Hematopoietic multipotent progenitor cell treated with erythropoietin and hydrocortisone succinate and interleukin-3 and kit ligand, for 8 days (in vitro differentiated cells): ENCODE measurements around the gene GNS.
A peak's percentile ranks its signal among the peaks of the same experiment; 100 is the strongest.

Experiments
- DNase-seq: peaks from one replicate; pipeline ENCODE4 v3.0.0-alpha.2; 2015

GNS gene

DNA sequence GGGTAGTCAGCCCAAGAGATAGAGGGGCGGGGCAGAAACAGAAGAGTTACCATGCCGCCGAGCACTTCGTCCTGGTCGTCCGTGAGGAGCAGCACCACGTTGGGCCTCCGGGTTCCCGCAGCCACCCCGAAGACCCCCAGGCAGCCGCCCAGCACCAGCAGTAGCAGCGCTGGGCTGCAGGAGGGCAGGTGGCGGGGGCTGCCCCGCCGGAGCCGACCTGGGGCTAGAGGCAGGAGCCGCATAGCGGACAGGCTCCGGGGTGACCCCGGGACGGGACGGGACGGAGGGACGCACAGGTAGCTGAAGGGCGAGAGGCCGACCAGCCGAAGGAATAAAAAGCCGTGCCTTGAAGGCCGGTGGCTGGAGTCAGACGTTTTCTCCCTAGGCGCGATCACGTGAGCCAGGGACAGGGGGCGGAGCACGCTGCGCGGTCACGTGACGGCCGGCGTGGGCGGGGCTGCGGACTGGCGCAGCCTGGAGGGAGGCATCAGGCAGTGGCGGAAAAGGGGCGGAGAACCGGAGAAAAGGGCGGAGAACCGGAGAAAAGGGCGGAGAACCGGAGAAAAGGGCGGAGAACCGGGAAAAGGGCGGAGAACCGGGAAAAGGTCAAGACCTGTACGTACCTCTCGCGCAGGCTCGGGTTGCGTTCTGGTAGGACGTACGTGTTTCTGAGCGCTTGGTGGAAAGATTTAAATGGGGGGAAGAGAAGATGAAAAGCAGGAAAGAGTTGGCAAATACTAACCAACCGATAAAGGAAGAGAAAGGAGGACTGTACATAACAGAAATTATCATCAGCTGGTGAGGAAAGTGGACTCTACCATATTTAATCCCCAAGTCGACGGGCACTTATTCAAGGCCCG, at the start of gene GNS:
TSS of gene GNS (minus strand) at position 372 of the 860 bp plus-strand sequence. CDS start at position 242, 130 bp downstream.
- peak; percentile 91 for DNase-seq

GRCh38 chr12:64808110-64808509, 48.9 kb upstream of the GNS start:
- no peak for DNase-seq

GRCh38 chr12:64806593-64807460, 47.6 kb upstream of the GNS start:
- DNase-seq: no peak

DNA sequence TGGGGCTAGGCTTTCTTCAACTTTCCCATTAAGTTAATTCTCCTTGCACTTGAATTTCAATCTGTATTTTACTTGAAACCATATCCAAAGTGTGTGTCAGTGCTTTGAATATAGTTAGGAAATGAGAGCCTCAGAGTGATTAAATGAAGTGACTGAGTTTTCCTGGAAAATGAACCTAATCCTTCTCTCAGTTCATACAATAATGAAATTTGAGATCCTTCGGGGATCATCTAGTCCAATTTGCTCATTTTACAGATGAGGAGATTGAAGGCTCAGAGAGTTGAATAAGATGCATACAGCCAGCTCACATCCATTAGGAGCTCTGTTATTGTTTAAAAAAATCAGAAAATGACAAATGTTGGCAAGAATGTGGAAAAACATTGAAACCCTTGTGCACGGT, 47.0 kb upstream of the GNS start:
- no peak for DNase-seq

DNA sequence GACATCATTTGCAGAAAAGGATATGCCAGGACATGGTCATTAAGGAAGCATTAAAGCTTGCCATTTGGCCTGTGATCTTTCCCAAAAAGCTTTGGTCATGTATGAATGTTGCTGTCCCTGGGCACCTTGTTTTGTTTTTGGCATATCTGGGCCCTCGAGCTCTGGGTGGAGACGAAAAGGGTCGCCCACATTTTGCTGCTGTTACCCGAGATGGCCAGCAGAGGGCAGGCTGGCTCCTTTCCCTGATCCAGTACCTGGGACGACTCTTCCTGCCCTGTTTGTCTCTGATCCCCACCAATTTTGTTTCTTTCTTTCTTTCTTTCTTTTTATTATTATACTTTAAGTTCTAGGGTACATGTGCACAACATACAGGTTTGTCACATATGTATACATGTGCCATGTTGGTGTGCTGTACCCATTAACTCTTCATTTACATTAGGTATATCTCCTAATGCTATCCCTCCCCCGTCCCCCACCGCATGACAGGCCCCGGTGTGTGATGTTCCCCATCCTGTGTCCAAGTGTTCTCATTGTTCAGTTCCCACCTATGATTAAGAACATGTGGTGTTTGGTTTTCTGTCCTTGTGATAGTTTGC, 43.1 kb upstream of the GNS start:
- peak; percentile 57 for DNase-seq

- DNase-seq: no peak
Measured at GRCh38 chr12:64801381-64801780, 42.2 kb upstream of the GNS start.

GRCh38 chr12:64800640-64801039, 41.4 kb upstream of the GNS start:
- no peak for DNase-seq

GRCh38 chr12:64798165-64798564, 39.0 kb upstream of the GNS start:
- DNase-seq: no peak

DNA sequence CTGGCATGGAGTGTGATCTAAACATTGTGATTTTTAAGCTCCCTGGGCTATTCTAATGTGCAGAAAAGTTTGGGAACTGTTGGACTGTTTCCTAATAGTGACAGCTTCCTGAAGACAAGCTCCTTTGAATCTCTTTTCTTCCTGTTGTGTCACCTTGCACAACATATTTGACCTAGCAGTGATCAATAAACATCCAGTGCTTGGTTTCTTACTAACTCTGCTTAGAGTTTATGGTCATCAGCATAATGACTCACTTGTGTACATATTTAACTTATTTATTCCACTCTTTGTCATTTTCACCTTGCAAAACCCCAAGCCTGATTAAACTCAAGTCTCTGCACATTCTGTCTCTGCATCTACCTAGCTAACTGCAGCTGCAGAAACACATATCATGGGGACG, 38.0 kb upstream of the GNS start:
- DNase-seq: no peak

GRCh38 chr12:64796205-64796845, 37.1 kb upstream of the GNS start:
- DNase-seq: peak; percentile 91

DNA sequence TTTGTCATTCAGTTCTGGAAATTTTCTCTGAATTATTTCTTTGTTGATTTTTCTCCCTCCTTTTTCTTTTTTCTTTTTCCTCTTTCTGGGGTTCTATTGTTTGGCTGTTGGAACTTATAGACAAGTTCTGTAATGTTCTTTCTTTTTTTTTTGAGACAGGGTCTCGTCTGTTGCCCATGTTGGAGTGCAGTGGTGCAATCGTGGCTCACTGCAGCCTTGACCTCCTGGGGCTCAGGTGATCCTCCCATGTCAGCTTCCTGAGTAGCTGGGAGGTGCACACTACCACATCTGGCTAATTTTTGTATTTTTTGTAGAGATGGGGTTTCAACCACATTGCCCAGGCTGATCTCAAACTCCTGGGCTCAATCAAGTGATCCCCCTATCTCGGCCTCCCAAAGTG, 35.1 kb upstream of the GNS start:
- no peak for DNase-seq

DNA sequence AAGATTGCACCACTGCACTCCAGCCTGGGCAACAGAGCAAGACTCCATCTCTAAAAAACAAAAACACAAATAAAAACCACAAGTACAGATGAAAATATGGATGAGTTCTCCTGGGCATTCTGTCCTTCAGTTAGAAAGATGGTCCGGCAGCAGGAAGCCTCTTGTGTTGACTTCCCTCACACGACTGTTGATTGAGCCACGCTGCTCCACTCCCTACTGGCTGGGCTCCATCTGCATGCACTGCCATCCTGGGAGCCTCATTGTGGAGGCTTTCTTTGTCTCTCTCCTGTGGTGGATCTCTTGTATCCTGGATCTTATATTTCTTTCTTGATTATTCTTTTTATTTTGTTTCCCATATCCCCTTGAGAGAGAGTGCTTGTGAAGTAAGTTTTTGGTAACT, 34.4 kb upstream of the GNS start:
- DNase-seq: no peak

GRCh38 chr12:64792128-64792527, 32.9 kb upstream of the GNS start:
- no peak for DNase-seq

- DNase-seq: no peak
Measured at GRCh38 chr12:64791036-64791435, 31.8 kb upstream of the GNS start.

- DNase-seq: no peak
Measured at GRCh38 chr12:64790166-64790565, 31.0 kb upstream of the GNS start.

DNA sequence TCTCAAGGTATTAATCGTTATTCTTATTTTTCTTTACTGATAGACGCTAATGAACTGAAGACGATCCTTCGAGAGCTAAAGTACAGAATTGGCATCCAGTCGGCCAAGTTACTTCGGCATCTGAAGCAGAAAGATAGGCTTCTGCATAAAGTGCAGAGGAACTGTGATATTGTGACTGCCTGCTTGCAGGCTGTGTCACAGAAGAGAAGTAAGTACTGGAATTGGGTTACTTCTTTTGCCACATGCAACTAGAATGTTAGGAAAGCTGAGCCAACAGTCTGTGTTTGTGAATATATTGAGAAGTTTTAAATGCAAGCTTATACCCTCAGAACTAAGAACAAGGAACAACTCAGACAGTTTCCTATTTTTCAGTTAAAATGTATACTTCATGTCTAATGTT, 26.6 kb upstream of the GNS start:
- DNase-seq: no peak

DNA sequence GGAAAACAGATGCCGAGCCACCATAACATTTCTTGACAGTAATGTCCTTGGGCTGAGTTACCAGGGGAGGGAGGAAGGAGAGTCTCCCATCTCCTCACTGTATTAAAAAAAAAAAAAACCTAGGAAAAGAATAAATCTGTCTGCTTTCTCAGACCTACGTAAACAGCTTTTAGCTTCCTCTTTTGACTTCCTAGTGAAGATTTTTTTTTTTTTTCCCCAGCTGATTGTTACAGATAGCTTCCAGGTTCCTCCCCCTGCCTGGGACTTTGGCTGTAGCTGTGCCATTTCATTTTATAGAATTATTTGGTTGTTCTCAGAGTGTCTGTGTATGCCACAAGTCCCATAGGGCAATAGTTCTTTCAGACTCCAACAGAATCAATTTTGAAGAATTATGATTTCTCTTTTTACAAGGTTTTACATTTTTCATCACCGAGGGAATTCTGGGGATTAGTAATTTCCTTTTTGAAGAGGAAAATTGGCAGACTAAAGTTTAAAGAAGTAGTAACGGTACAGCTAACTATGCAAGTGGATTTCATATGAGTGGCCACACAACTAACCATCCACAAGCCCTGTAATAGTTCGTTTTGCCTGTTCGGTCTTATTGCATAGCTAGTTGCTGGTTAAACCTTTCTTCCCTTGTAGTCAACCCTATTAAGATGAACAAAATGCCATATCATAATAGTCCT, 23.1 kb upstream of the GNS start:
- DNase-seq: no peak

DNA sequence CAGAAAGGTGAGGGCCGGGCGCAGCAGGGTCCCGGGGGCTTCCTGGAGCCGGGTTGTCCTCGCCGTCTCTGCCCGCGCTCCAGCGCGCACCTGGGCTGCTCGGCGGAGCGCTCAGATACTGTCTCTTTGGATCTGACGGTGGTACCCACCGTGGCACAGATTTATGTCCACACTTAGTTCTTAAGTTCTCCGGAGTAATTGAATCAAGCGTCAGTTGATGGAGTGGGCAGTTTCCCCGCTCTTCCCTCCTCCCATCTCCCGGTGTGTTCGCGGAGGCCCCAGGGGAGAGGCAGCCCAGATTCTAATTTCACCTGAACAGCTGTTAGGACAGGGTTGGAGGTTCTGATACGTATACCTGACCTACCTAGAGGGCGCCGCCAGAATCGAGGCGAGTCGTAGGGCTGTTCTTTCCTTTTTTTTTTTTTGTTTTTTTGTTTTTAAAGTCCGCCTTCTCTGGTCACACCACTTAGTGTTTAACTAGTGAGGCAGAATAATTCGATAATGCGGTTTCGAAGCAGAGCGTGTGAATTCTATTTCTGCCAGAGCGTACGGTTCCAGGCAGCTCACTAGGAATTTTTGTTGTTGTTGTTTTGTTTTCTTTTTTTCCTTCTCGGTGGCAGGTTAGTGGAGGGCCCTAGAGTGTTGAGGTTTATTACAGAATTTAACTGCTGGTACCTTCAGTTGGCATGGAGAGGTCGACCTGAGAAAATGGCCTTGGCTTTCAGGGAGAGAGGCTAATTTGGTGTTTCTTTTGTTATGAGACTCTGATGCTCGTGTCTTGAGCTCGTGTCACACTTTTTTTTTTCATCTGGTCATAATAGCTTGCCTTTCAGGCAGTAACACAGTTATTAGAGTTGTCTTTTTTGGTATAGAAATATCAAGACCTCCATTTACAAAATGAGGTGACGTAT, 22.3 kb upstream of the GNS start:
- DNase-seq: no peak

DNA sequence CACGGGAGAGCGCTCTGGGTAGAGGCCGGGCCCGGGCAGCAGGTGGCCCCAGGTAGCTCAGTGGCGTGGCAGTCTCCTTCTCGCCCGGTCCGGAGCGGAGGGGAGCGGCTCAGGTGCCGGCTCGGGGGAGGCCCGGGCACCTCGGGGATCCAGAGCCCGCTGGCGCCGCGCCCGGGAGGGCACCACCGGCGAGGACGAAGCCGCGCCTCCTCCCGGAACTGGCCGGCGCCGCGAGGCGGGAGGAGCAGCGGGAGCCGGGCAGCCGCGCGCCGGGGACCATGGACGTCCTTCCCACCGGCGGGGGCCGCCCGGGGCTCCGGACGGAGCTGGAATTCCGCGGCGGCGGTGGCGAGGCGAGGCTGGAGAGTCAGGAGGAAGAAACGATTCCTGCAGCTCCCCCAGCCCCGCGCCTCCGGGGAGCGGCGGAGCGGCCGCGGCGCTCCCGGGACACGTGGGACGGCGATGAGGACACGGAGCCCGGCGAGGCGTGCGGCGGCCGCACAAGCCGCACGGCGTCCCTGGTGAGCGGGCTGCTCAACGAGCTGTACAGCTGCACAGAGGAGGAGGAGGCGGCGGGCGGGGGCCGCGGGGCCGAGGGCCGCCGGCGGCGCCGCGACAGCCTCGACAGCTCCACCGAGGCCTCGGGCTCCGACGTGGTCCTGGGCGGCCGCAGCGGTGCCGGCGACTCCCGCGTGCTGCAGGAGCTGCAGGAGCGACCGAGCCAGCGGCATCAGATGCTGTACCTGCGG, 21.5 kb upstream of the GNS start:
- DNase-seq: no peak

DNA sequence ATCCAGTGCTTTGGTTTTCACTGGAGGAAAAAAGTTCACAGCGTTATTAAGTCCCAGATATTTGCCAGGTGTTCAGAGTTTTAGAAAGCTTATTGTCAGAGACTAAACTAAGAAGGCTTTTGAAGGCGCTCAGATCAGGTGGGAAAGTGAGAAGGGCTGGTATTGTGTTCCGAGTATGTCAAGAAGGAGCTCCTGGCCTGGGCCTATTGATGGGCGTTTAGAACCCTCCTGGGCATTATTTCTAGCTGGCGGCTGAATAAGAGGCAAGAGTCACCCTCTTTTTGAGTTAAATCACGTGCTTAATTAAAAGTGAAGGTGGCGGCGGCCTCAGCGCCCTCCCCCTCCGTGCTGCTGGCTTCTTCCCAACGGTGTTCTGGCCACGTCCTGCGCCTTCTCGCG, 20.9 kb upstream of the GNS start:
- no peak for DNase-seq
